ENCODE data around the gene LGR4. TPM values are rescaled to one million over a fixed set of nuclear protein-coding genes. Genes with fewer than 3 reads are reported as not detected.

LGR4 gene
- total RNA-seq, 2 donors from 2014 or later: 31.1 to 40.6 TPM

DNA sequence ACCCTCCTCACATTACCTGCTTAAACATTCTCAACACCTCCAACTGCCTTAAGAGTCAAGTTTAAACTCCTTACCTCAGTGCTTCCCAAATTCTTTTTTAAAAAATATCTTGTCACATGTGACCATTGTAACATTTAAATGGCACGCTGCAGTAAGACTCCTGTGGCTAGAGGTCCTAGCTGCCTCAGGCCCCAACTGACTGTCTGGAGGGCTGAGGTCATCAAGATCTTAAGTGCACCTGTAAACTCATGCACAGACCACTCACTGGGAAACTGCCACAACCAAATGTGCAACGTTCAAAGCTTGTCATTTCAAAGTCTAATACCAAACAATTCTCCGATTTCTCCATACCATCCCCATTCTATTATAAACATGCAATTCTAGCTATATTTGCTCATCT is 93.1 kb downstream of the LGR4 start:
- H3K4me1 ChIP-seq: no peaks in the 10 kb centered on the region
- no peaks in the 10 kb centered on the region for H3K9me3 ChIP-seq
- H3K36me3 ChIP-seq: peaks cover 53% of the 10 kb centered on the region
- no peaks in the 10 kb centered on the region for H3K27me3 ChIP-seq
- no peak overlapping the region for H3K4me3 ChIP-seq
- DNase-seq (ENCODE audit: low spot score): no peak
- TF ChIP-seq, protein P1, sequence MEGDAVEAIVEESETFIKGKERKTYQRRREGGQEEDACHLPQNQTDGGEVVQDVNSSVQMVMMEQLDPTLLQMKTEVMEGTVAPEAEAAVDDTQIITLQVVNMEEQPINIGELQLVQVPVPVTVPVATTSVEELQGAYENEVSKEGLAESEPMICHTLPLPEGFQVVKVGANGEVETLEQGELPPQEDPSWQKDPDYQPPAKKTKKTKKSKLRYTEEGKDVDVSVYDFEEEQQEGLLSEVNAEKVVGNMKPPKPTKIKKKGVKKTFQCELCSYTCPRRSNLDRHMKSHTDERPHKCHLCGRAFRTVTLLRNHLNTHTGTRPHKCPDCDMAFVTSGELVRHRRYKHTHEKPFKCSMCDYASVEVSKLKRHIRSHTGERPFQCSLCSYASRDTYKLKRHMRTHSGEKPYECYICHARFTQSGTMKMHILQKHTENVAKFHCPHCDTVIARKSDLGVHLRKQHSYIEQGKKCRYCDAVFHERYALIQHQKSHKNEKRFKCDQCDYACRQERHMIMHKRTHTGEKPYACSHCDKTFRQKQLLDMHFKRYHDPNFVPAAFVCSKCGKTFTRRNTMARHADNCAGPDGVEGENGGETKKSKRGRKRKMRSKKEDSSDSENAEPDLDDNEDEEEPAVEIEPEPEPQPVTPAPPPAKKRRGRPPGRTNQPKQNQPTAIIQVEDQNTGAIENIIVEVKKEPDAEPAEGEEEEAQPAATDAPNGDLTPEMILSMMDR (IDR thresholded peaks at IDR 0.05): no peak
- H3K27ac ChIP-seq: no peak overlapping the region

DNA sequence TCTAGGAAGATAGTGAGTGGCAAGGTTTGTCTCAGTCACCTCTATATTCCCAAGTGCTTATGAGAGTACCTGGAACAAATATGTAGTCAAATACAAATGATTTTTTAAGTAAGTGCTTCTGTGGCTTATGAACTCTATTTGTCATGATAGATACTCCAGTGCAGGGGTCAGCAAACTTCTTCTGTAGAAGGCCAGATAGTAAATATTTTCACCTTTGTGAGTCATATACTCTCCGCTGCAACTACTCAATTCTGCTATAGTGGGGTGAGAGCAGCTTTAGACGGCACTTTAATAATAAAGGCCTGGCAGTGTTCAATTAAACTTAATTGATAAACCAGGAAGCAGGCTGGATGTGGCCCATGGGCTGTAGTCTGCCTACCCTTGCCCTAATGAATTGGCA is 97.2 kb downstream of the LGR4 start:
- DNase-seq (ENCODE audit: low spot score): no peak
- H3K9me3 ChIP-seq: no peaks in the 10 kb centered on the region
- no peak overlapping the region for H3K4me3 ChIP-seq
- peaks cover 73% of the 10 kb centered on the region for H3K36me3 ChIP-seq
- no peaks in the 10 kb centered on the region for H3K4me1 ChIP-seq
- H3K27me3 ChIP-seq: no peaks in the 10 kb centered on the region
- H3K27ac ChIP-seq: no peak overlapping the region
- TF ChIP-seq, protein P1 (IDR thresholded peaks at IDR 0.05): no peak

DNA sequence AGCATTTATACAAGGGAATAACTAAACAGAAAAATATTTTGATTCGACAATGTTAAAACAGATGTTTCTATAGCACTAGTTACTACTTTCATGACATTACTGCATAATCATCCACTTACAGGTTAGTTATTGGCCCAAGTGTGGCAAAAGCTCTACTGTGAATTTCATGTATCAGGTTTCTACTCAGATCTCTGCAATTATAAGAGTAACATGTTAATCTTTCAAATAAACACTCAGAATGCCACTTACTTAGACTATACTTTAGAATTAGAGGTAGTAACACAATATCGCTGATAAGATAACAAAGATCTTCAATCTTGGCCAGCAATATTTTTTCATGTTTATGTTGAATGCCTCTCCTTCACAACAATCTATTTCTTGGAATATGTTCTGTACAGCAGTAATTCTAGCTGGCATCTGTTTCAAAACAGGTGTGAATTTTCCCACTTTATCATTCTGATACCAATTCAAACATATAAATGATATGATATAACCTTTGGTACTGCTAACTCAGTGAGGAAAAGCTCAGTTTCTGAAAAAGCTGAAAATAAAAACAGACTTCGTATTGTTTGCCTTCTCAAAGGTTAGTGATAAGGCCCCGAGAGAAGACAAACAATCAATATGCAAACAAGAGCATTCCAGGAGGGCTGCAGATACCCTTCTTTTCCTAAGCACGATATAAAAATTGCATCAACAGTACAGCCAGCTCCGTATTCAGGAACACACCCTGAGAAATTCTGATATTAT is 98.6 kb downstream of the LGR4 start:
- Histone ChIP-seq H3K36me3 (peaks cover 59% of the 10 kb centered on the region), H3K27ac (no peak overlapping the region), H3K4me3 (no peak overlapping the region), H3K27me3 (no peaks in the 10 kb centered on the region), H3K4me1 (no peaks in the 10 kb centered on the region), H3K9me3 (no peaks in the 10 kb centered on the region)
- no peak for DNase-seq (ENCODE audit: low spot score)
- TF ChIP-seq, protein P1 (IDR thresholded peaks at IDR 0.05): no peak

DNA sequence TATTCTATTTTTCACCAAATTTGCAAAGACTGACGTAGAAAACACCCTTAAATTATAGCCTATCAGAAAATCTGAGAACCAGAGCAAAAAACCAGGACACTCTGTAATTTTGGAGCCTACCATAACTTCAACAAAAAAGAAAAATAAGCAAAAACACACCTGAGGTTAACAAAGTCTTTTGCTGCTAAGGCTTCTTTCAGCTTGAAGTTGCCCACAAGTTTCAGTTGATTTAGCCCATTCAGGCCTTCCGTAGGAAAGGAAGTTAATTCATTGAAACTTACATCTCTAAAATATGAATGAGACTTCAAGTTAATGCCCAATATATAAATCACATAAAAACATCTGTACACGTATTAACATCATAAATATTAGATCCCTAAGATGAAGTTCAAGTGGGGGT is 99.2 kb downstream of the LGR4 start:
- Histone ChIP-seq H3K27ac (no peak overlapping the region), H3K4me3 (no peak overlapping the region), H3K36me3 (peaks cover 58% of the 10 kb centered on the region), H3K27me3 (no peaks in the 10 kb centered on the region), H3K9me3 (no peaks in the 10 kb centered on the region), H3K4me1 (no peaks in the 10 kb centered on the region)
- TF ChIP-seq, protein P1 (IDR thresholded peaks at IDR 0.05): no peak
- no peak for DNase-seq (ENCODE audit: low spot score)

DNA sequence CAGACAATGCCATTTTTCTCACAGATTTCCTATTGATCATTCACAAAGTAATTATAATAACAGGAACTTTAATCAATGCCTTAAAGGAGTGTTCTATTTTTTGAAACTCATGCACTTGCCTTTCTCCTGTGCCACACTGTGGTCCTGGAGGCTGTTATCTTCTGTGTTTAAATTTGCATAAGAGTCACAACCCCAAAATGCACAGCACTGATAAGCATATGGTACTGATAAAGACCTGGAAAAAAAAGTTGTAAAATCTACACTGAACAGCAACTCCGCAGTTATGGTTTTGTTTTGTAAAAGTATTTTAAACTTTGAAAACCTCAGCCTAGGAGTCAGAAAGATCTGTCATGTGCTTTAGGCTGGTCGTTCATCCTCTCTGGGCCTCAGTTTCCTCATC is 100.4 kb downstream of the LGR4 start:
- H3K4me3 ChIP-seq: no peak overlapping the region
- no peaks in the 10 kb centered on the region for H3K9me3 ChIP-seq
- H3K36me3 ChIP-seq: peaks cover 63% of the 10 kb centered on the region
- H3K4me1 ChIP-seq: no peaks in the 10 kb centered on the region
- H3K27ac ChIP-seq: no peak overlapping the region
- no peaks in the 10 kb centered on the region for H3K27me3 ChIP-seq
- DNase-seq (ENCODE audit: low spot score): no peak
- TF ChIP-seq, protein P1 (IDR thresholded peaks at IDR 0.05): no peak

DNA sequence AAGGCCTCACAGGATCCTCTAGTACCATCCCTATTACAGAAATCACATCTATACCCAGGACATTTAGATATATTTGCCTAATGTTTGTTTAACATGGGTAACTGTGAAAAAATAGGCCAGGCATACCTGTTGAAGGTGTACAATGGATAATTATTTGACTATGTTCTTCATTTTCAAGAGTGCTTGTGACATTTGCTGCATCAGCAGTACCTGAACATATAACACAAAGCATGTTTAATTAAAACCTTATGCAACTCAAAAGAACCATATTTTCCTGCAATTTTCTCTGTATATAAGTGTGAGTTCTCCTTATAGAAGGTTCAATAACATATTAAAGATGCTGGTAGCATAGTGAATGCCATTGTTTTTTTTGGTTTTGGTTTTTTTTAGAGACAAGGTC is 101.1 kb downstream of the LGR4 start:
- Histone ChIP-seq H3K4me3 (no peak overlapping the region), H3K4me1 (no peaks in the 10 kb centered on the region), H3K36me3 (peaks cover 64% of the 10 kb centered on the region), H3K9me3 (no peaks in the 10 kb centered on the region), H3K27me3 (no peaks in the 10 kb centered on the region), H3K27ac (no peak overlapping the region)
- TF ChIP-seq, protein P1 (IDR thresholded peaks at IDR 0.05): no peak
- DNase-seq (ENCODE audit: low spot score): no peak
